Esophagus (tissue), 2 donors: ENCODE data around the gene PHACTR3. TPM values are rescaled to one million over a fixed set of nuclear protein-coding genes. Genes with fewer than 3 reads are reported as not detected.

Experiments
- H3K27ac ChIP-seq, 2 donors: one replicate each; pipeline ENCODE4 v1.5.1; 2013; ENCODE audit warnings: low read depth in 2 of 2, mild to moderate bottlenecking in 2 of 2, inconsistent platforms in 1 of 2, low read length in 1 of 2, moderate library complexity in 1 of 2
- H3K27me3 ChIP-seq, 2 donors: one replicate each; pipeline ENCODE4 v1.6.1; 2013; ENCODE audit warnings: low read length in 2 of 2, control low read depth in 1 of 2, mild to moderate bottlenecking in 1 of 2; ENCODE audit not compliant: insufficient read depth in 2 of 2, control insufficient read depth in 1 of 2
- H3K36me3 ChIP-seq, 2 donors: one replicate each; pipeline ENCODE4 v1.6.1; 2013; ENCODE audit warnings: low read length in 1 of 2; ENCODE audit not compliant: control insufficient read depth in 2 of 2, insufficient read depth in 2 of 2
- H3K4me1 ChIP-seq, 2 donors: one replicate each; pipeline ENCODE4 v1.6.1; 2013; ENCODE audit warnings: low read length in 1 of 2; ENCODE audit not compliant: control insufficient read depth in 2 of 2, insufficient read depth in 2 of 2
- H3K4me3 ChIP-seq, 2 donors: one replicate each; pipeline ENCODE4 v1.5.1; 2013; ENCODE audit warnings: low read length in 2 of 2, mild to moderate bottlenecking in 2 of 2, low read depth in 1 of 2, moderate library complexity in 1 of 2
- H3K9me3 ChIP-seq, 2 donors: one replicate each; pipeline ENCODE4 v1.6.1; 2013; ENCODE audit warnings: mild to moderate bottlenecking in 2 of 2, low read depth in 1 of 2, low read length in 1 of 2, moderate library complexity in 1 of 2; ENCODE audit not compliant: control insufficient read depth in 2 of 2, insufficient read depth in 1 of 2
- WGBS, 2 donors: extraction: QIAGEN DNeasy Blood & Tissue Kit; methylation state at CpG; one replicate each; pipeline ENCODE4 v1.1.7; 2013; 5-methylcytosine and 5-hydroxymethylcytosine counted together
- polyA plus RNA-seq, 2 donors: library from polyadenylated mRNA; stranded (reverse); fragments of 200-250 nt; gene quantifications; one replicate each; pipeline ENCODE4 v1.2.3, GENCODE V29; 2013
- donor health status: healthy with polysubstance abuse.
- donor health status: Bipolar disorder and iron deficiency.

PHACTR3 gene
- polyA plus RNA-seq, 2 donors, result 0.27 to 0.83 TPM

- H3K36me3 ChIP-seq, result no peaks in the 10 kb centered on the region
- WGBS, 2 donors, result 84 to 86% methylated on average over 9 of the region's 9 CpGs
- H3K27ac ChIP-seq, result no peak overlapping the region
- H3K27me3 ChIP-seq, result no peaks in the 10 kb centered on the region
- no peak overlapping the region for H3K4me3 ChIP-seq
- peaks cover 0 to 3% of the 10 kb centered on the region in 2 donors for H3K9me3 ChIP-seq
- no peaks in the 10 kb centered on the region for H3K4me1 ChIP-seq
Measured at GRCh38 chr20:59623583-59623982, 19.2 kb downstream of the PHACTR3 start.

DNA sequence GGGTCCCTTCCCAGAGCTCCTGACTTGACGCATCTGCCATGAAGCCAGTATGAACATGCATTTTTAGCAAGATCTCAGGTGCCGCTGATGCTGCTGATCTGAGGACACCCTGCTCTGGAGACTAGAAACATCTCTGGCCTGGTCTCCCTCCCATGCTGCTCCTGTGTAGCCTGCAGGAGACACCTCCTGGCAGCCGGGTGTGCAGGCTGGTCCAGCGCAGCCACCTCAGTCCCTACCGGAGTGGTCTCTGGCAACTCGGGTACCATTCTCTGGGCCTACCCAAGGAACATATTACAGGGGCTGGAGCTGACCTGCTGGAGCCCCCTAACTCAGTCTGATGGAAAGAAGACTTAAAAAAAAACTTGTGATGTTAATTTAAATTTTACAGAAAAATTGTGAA, 20.1 kb downstream of the PHACTR3 start:
- Histone ChIP-seq H3K9me3 (peaks cover 0 to 3% of the 10 kb centered on the region in 2 donors), H3K27ac (no peak overlapping the region), H3K27me3 (no peaks in the 10 kb centered on the region), H3K4me1 (no peaks in the 10 kb centered on the region), H3K4me3 (no peak overlapping the region), H3K36me3 (no peaks in the 10 kb centered on the region)
- 87 to 89% methylated on average over 6 of the region's 6 CpGs for WGBS, 2 donors

DNA sequence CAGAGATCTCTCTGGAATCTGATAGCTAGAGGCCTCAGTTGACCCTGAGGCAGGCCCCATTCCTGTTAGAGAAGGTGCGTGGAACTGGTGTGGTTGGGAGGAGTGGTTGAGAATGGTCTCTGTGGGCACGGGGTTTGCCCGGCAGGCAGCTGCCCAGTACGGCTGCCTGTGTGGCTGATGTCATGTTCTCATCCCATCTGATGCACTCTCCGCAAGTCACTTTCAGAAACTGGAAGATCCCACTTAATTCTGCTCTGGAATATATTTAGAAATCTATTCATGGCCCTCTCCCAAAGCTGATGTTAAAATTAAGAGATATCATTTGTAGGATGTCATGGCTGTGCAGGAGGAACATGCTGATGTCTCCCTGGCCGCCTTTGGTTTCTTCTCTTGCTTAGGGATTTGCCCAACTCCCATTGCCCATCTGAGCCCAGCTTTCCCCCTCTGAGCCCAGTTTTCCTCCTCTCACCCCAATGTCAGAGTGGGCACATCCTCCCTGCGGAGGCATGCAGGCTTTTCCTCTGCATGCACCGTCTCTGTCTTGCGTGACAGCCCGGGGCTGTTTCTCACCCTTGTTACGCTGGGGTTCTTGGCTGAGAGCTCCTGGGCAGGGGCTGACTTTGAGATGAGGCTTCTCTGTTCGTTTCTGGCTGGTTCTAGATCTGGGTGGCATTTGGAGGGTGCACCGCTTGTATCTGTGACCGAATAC, 21.0 kb downstream of the PHACTR3 start:
- Histone ChIP-seq H3K9me3 (peaks cover 0 to 3% of the 10 kb centered on the region in 2 donors), H3K36me3 (no peaks in the 10 kb centered on the region), H3K27ac (no peak overlapping the region), H3K4me3 (no peak overlapping the region), H3K4me1 (no peaks in the 10 kb centered on the region), H3K27me3 (no peaks in the 10 kb centered on the region)
- WGBS, 2 donors, result 77 to 80% methylated on average over 14 of the region's 14 CpGs

GRCh38 chr20:59627298-59627697, 23.0 kb downstream of the PHACTR3 start:
- Histone ChIP-seq H3K27ac (no peak overlapping the region), H3K4me3 (no peak overlapping the region), H3K36me3 (no peaks in the 10 kb centered on the region), H3K27me3 (no peaks in the 10 kb centered on the region), H3K4me1 (no peaks in the 10 kb centered on the region), H3K9me3 (peaks cover 0 to 3% of the 10 kb centered on the region in 2 donors)
- 74 to 86% methylated on average over 3 of the region's 3 CpGs for WGBS, 2 donors

- Histone ChIP-seq H3K4me3 (no peak overlapping the region), H3K4me1 (no peaks in the 10 kb centered on the region), H3K9me3 (peaks cover 0 to 3% of the 10 kb centered on the region in 2 donors), H3K27ac (no peak overlapping the region), H3K27me3 (no peaks in the 10 kb centered on the region), H3K36me3 (no peaks in the 10 kb centered on the region)
- 75% methylated on average over 15 of the region's 15 CpGs for WGBS, 2 donors
Measured at GRCh38 chr20:59628171-59628570, 23.8 kb downstream of the PHACTR3 start.

DNA sequence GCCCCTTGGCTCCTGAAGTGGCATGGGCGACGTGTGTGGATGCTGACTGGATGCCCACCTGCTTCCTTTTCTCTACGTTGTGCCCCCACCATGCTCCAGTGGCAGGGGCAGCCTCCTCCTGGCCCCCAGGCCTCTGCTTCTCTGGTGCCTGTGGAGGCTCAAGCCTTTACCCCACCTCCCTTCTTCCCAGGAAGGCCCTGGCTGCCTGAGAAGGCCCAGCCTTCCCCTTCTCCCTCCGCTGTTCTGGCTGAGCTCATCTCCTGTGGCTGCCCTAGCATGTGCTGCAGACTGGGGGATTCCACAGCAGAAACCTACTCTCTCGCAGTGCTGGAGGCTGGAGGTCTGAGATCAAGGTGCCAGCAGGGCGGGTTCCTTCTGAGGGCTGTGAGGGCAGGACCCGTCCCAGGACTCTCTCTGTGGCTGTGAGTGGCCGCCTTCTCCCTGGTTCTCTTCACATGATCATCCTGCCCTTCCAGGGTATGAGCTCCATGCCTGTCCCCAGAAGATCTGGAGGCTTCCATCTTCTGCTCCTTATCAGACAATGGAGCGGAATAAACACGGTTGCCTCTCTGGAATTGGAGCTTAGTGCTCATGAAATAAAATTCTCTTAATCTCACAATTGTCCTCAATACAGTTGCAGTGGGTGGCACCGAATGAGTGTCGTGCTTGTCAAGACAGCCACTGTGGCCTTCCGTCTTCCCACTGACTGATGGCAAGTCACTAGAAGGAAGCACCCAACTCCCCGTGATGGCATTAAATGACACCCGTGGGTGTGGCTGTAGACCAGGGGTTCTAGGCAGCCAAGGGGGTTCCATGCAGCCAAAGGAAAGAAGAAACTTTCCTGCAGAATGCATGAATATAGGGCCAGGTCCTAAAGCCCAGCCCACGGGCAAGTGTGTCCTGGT, 25.1 kb downstream of the PHACTR3 start:
- peaks cover 0 to 3% of the 10 kb centered on the region in 2 donors for H3K9me3 ChIP-seq
- no peak overlapping the region for H3K4me3 ChIP-seq
- WGBS, 2 donors, result 85 to 88% methylated on average over 15 of the region's 16 CpGs

GRCh38 chr20:59630526-59630925, 26.2 kb downstream of the PHACTR3 start:
- H3K4me1 ChIP-seq, result no peaks in the 10 kb centered on the region
- peaks cover 0 to 3% of the 10 kb centered on the region in 2 donors for H3K9me3 ChIP-seq
- no peaks in the 10 kb centered on the region for H3K36me3 ChIP-seq
- 56 to 62% methylated on average over 8 of the region's 8 CpGs for WGBS, 2 donors
- no peak overlapping the region for H3K4me3 ChIP-seq
- H3K27ac ChIP-seq, result no peak overlapping the region
- no peaks in the 10 kb centered on the region for H3K27me3 ChIP-seq

More for the DNA sequence above, 25.1 kb downstream of the PHACTR3 start:
- Histone ChIP-seq H3K4me1 (no peaks in the 10 kb centered on the region), H3K27ac (no peak overlapping the region), H3K27me3 (no peaks in the 10 kb centered on the region), H3K36me3 (no peaks in the 10 kb centered on the region)

DNA sequence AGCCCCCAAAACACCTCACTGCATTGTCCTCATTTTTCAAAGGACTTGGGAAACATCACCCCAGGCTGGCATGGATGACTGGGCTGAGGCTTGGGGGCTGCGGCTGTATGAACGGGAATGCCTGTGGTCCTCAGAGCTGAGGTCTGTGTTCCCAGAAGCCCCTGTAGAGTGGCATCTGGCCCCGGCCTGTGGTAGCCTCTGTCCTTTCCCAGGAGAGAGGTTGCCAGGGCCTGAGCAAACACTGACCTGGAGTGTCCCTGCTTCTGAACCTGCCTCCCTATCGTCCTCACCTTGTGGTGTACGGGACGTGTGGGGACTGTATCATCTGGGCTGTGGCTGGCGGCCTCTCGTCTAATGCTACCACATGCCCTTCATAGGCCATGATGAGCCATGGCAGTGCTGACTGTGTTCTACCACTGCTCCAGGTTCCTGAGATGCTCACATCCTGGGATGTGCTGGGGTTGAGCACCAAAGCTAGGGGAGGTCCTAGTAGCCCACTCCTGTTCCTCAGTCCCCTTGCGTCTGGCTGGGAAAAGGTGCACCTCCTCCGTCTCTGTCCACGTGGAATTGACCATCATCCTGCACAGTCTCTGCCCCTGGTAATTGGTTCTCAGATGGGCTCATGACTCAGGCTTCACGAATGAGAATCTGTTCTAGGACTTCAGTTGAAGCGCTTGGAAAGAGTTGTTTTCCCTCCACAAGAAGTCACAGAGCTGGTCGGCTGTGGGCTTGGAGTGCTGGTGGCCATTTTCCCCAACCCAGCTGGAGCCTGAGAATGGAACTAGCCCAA, 27.6 kb downstream of the PHACTR3 start:
- no peaks in the 10 kb centered on the region for H3K27me3 ChIP-seq
- H3K4me1 ChIP-seq, result no peaks in the 10 kb centered on the region
- peaks cover 0 to under 1% of the 10 kb centered on the region in 2 donors for H3K9me3 ChIP-seq
- H3K27ac ChIP-seq, result no peak overlapping the region
- 89 to 91% methylated on average over 14 of the region's 14 CpGs for WGBS, 2 donors
- no peak overlapping the region for H3K4me3 ChIP-seq
- H3K36me3 ChIP-seq, result no peaks in the 10 kb centered on the region

GRCh38 chr20:59632541-59633113, 28.3 kb downstream of the PHACTR3 start:
- Histone ChIP-seq H3K27ac (no peak overlapping the region), H3K4me3 (no peak overlapping the region), H3K27me3 (no peaks in the 10 kb centered on the region), H3K9me3 (no peaks in the 10 kb centered on the region), H3K4me1 (no peaks in the 10 kb centered on the region), H3K36me3 (no peaks in the 10 kb centered on the region)
- WGBS, 2 donors, result 87 to 89% methylated on average over 8 of the region's 8 CpGs
